ENCODE results near the gene CCDC186.

DNA sequence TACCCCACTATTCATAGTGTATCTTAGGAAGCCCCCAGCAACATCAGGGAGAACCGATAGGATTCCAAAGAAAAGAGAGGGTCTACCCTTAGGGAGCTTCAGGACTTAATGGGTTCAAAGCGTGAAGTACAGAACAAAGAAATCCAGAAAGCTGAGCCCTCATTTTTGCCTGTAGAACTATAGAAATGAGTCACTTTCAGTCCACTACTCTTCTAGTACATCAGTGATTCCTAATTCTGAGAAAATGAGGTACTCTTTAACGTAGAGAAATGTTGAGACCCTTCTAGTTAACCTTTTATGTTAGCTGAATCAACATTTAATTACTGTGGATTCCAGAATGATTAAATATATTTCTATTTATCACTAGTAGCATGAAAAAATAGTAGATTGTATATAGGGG, 6.9 kb upstream of the CCDC186 start:
- no peak for TF ChIP-seq EZH2 (IDR thresholded peaks at IDR 0.05)
- TF ChIP-seq POLR2AphosphoS5 (IDR thresholded peaks at IDR 0.05; ENCODE audit: borderline replicate concordance, low read depth, low read length), result no peak
